OCI-LY7 (cell line): ENCODE results near the gene GLIPR1L2. TPM values are rescaled to one million over a fixed set of nuclear protein-coding genes. Genes with fewer than 3 reads are reported as not detected.

Experiments
- BruUV-seq: library from RNA; stranded (reverse); fragments of 400-500 nt; replicated peaks from 2 replicates; lab custom pipeline; 2021; lab: Mats Ljungman, UMichigan
- CTCF ChIA-PET: fragments of 300-600 bp; sonication (Branson Sonifier 250); formaldehyde crosslinking; loops from one replicate; lab custom pipeline; 2022; ENCODE audit warnings: antibody characterized with exemption; ENCODE audit not compliant: unreplicated experiment; lab: Charles Lee
- POLR2A ChIA-PET: fragments of 300-600 bp; sonication (Branson Sonifier 250); formaldehyde crosslinking; loops from one replicate; lab custom pipeline; 2022; ENCODE audit warnings: antibody characterized with exemption; lab: Charles Lee
- DNase-seq: peaks from one replicate; pipeline ENCODE4 v3.0.0-alpha.2; 2015; ENCODE audit warnings: low spot score
- H2AFZ ChIP-seq: fragments of 200-600 bp; sonication (generic), shearing (Covaris generic); 2 replicates; pipeline ENCODE4 v1.6.1; 2014; ENCODE audit warnings: mild to moderate bottlenecking, antibody characterized with exemption, low read length, moderate library complexity
- H3K27ac ChIP-seq: fragments of 200-600 bp; sonication (generic); 2 replicates; pipeline ENCODE4 v1.5.1; 2014; ENCODE audit warnings: mixed run types, low read depth, mild to moderate bottlenecking, moderate library complexity, low read length, inconsistent platforms; ENCODE audit not compliant: poor library complexity, severe bottlenecking
- H3K36me3 ChIP-seq: fragments of 200-600 bp; sonication (generic); 2 replicates; pipeline ENCODE4 v1.6.1; 2014; ENCODE audit warnings: mild to moderate bottlenecking, antibody characterized with exemption, low read length, moderate library complexity, mixed read lengths; ENCODE audit not compliant: insufficient read depth
- H3K4me1 ChIP-seq: fragments of 200-600 bp; sonication (generic); 2 replicates; pipeline ENCODE4 v1.5.1; 2014; ENCODE audit warnings: mild to moderate bottlenecking, low read length; ENCODE audit not compliant: insufficient read depth, poor library complexity, severe bottlenecking
- H3K4me2 ChIP-seq: fragments of 200-600 bp; sonication (generic); 2 replicates; pipeline ENCODE4 v1.6.1; 2014; ENCODE audit warnings: mild to moderate bottlenecking, low read length
- H3K4me3 ChIP-seq: fragments of 200-600 bp; sonication (generic); 2 replicates; pipeline ENCODE4 v1.5.1; 2014; ENCODE audit warnings: mild to moderate bottlenecking, low read depth, low read length; ENCODE audit not compliant: poor library complexity, severe bottlenecking
- H3K79me2 ChIP-seq: fragments of 200-600 bp; sonication (generic); 2 replicates; pipeline ENCODE4 v1.6.1; 2016; ENCODE audit warnings: low read depth, mild to moderate bottlenecking, low read length, moderate library complexity, mixed read lengths; ENCODE audit not compliant: insufficient read depth
- H3K9me2 ChIP-seq: fragments of 200-600 bp; sonication (generic); 2 replicates; pipeline ENCODE4 v1.6.1; 2016; ENCODE audit warnings: mild to moderate bottlenecking, low read length, mixed read lengths; ENCODE audit not compliant: insufficient read depth
- H3K9me3 ChIP-seq: fragments of 200-600 bp; sonication (generic); 2 replicates; pipeline ENCODE4 v1.6.1; 2014; ENCODE audit warnings: mild to moderate bottlenecking, mixed run types, low read length, mixed read lengths
- H4K20me1 ChIP-seq: fragments of 200-600 bp; sonication (generic); 2 replicates; pipeline ENCODE4 v1.6.1; 2014; ENCODE audit warnings: mild to moderate bottlenecking, antibody characterized with exemption, low read length, moderate library complexity, mixed read lengths; ENCODE audit not compliant: insufficient read depth
- CTCF ChIP-seq: fragments of 200-600 bp; sonication (generic); conservative IDR thresholded peaks from 2 replicates; pipeline ENCODE4 v1.5.1; 2014; ENCODE audit warnings: mild to moderate bottlenecking, antibody characterized with exemption, low read length, moderate library complexity, mixed read lengths
- EZH2phosphoT487 ChIP-seq: fragments of 200-600 bp; sonication (generic); IDR thresholded peaks from 2 replicates; pipeline ENCODE4 v1.6.1; 2018; ENCODE audit warnings: low read depth, borderline replicate concordance, mild to moderate bottlenecking, mixed run types, antibody characterized with exemption, low read length, moderate library complexity, mixed read lengths
- intact Hi-C: fragments of 100-400 bp; cut with micrococcal nuclease; formaldehyde crosslinking; loops from one replicate; pipeline ENCODE4 v1.10.0; 2022; ENCODE audit not compliant: unreplicated experiment
- total RNA-seq, 2 experiments: library from RNA; depleted of rRNA in 1 of 2; stranded (reverse); fragments of >200 nt in 1 of 2; shearing (Covaris generic) in 1 of 2; gene quantifications; 2 replicates each; pipeline ENCODE4 v1.2.3, GENCODE V29; 2014 to 2022

The GLIPR1L2 gene
- total RNA-seq, 2 experiments from 2014 or later: not detected

DNA sequence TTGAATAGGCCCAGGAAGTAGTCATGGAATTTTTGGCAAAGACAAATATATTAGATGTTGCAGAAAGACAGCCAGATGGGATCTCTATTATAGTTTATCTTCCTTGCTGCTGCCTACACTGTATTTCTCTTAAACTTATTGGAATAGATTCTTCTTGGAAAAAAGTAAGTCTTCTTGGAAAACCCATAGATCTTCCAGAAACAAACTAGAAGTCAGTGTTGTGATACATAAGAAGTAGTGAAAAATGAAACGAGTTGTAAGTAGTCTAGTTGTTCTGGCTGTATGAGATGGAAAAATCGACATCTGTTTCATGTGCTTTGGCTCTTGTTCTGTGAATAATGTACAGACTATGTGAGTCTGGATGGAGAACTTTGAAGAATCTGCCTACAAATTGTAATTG, 29.0 kb downstream of the GLIPR1L2 start:
- H3K36me3 ChIP-seq: no peaks in the 10 kb centered on the region
- no peak overlapping the region for H3K27ac ChIP-seq
- no peaks in the 10 kb centered on the region for H3K9me3 ChIP-seq
- POLR2A ChIA-PET: no interaction called here
- TF ChIP-seq EZH2phosphoT487 (no peak), CTCF (no peak)
- H4K20me1 ChIP-seq: no peaks in the 10 kb centered on the region
- H3K4me3 ChIP-seq: no peak overlapping the region
- no peaks in the 10 kb centered on the region for H3K79me2 ChIP-seq
- intact Hi-C loops: no loop called here
- H3K9me2 ChIP-seq: no peaks in the 10 kb centered on the region
- no peak overlapping the region for H3K4me2 ChIP-seq
- no peak for DNase-seq
- H3K4me1 ChIP-seq: no peaks in the 10 kb centered on the region
- CTCF ChIA-PET: no interaction called here
- BruUV-seq: no TSS peak
- H2AFZ ChIP-seq: no peak overlapping the region

- peaks cover 20% of the 10 kb centered on the region for H3K9me3 ChIP-seq
- H2AFZ ChIP-seq: no peak overlapping the region
- H3K36me3 ChIP-seq: no peaks in the 10 kb centered on the region
- H3K27ac ChIP-seq: no peak overlapping the region
- DNase-seq: no peak
- BruUV-seq: no TSS peak
- H3K4me1 ChIP-seq: no peaks in the 10 kb centered on the region
- H3K9me2 ChIP-seq: no peaks in the 10 kb centered on the region
- no peak overlapping the region for H3K4me3 ChIP-seq
- CTCF ChIA-PET: no interaction called here
- POLR2A ChIA-PET: no interaction called here
- H3K79me2 ChIP-seq: no peaks in the 10 kb centered on the region
- H3K4me2 ChIP-seq: no peak overlapping the region
- no peak for TF ChIP-seq CTCF
- no peak for TF ChIP-seq EZH2phosphoT487
- intact Hi-C loops: no loop called here
- H4K20me1 ChIP-seq: no peaks in the 10 kb centered on the region
These were observed 36.6 kb downstream of the GLIPR1L2 start for GRCh38 chr12:75427491-75427890.

DNA sequence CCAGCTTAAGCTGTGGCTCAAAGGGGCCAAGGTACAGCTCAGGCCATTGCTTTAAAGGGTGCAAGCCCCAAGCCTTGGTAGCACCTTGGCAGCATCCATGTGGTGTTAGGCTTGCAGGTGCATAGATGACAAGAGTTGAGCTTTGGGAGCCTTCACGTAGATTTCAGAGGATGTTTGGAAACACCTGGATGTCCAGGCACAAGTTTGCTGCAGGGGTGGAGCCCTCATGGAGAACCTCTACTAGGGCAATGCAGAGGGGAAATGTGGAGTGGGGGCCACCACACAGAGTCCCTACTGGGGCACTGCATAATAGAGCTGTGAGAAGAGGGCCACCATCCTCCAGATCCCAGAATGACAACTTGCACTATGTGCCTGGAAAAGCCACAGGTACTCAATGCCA, 37.9 kb downstream of the GLIPR1L2 start:
- DNase-seq: peak; percentile 2
- H3K4me1 ChIP-seq: no peaks in the 10 kb centered on the region
- no peak overlapping the region for H3K4me3 ChIP-seq
- H3K4me2 ChIP-seq: no peak overlapping the region
- BruUV-seq: no TSS peak
- intact Hi-C loops: no loop called here
- H2AFZ ChIP-seq: no peak overlapping the region
- no peaks in the 10 kb centered on the region for H4K20me1 ChIP-seq
- no peak for TF ChIP-seq EZH2phosphoT487
- TF ChIP-seq CTCF: no peak
- no peaks in the 10 kb centered on the region for H3K36me3 ChIP-seq
- H3K27ac ChIP-seq: no peak overlapping the region
- ChIA-PET POLR2A (no interaction called here), CTCF (no interaction called here)
- peaks cover 20% of the 10 kb centered on the region for H3K9me3 ChIP-seq
- no peaks in the 10 kb centered on the region for H3K79me2 ChIP-seq
- H3K9me2 ChIP-seq: no peaks in the 10 kb centered on the region
